Trophoblast cell (in vitro differentiated cells and primary cell): ENCODE measurements around the gene HSPA4.
A peak's percentile ranks its signal among the peaks of the same experiment; 100 is the strongest.

Experiments
- DNase-seq, 2 donors: peaks; one replicate each; pipeline ENCODE4 v3.0.0-alpha.2; 2016
- H2AFZ ChIP-seq: 2 replicates; pipeline ENCODE4 v1.6.1; 2013; ENCODE audit warnings: low read length, moderate library complexity, mild to moderate bottlenecking; ENCODE audit not compliant: insufficient read depth, poor library complexity
- H2AK5ac ChIP-seq: 2 replicates; pipeline ENCODE4 v1.6.1; 2013; ENCODE audit warnings: mild to moderate bottlenecking, low read length
- H2BK120ac ChIP-seq: 2 replicates; pipeline ENCODE4 v1.6.1; 2013; ENCODE audit warnings: low read length, mild to moderate bottlenecking, moderate library complexity; ENCODE audit not compliant: insufficient read depth, poor library complexity
- H2BK12ac ChIP-seq: 2 replicates; pipeline ENCODE4 v1.6.1; 2013; ENCODE audit warnings: mild to moderate bottlenecking, low read length, moderate library complexity
- H2BK5ac ChIP-seq: 2 replicates; pipeline ENCODE4 v1.6.1; 2013; ENCODE audit warnings: low read length, low read depth, moderate library complexity, mild to moderate bottlenecking; ENCODE audit not compliant: poor library complexity
- H3K14ac ChIP-seq: 2 replicates; pipeline ENCODE4 v1.6.1; 2013; ENCODE audit warnings: mild to moderate bottlenecking, low read length
- H3K18ac ChIP-seq: 2 replicates; pipeline ENCODE4 v1.6.1; 2013; ENCODE audit warnings: mild to moderate bottlenecking, low read length
- H3K23ac ChIP-seq: 2 replicates; pipeline ENCODE4 v1.6.1; 2013; ENCODE audit warnings: low read length
- H3K27ac ChIP-seq: 2 replicates; pipeline ENCODE4 v1.5.1; 2013; ENCODE audit warnings: low read depth, mild to moderate bottlenecking, inconsistent platforms, low read length, moderate library complexity
- H3K27me3 ChIP-seq: 2 replicates; pipeline ENCODE4 v1.6.1; 2013; ENCODE audit warnings: inconsistent platforms, mild to moderate bottlenecking, low read length, moderate library complexity; ENCODE audit not compliant: insufficient read depth
- H3K36me3 ChIP-seq, 2 experiments: 1 replicate in 1 of 2; 2 replicates in 1 of 2; pipeline ENCODE4 v1.6.1; 2013; ENCODE audit warnings: low read length in 2 of 2, mild to moderate bottlenecking in 2 of 2, moderate library complexity in 1 of 2; ENCODE audit not compliant: insufficient read depth in 2 of 2, control insufficient read depth in 1 of 2
- H3K4ac ChIP-seq: 2 replicates; pipeline ENCODE4 v1.6.1; 2013; ENCODE audit warnings: low read depth, mild to moderate bottlenecking, low read length, moderate library complexity
- H3K4me1 ChIP-seq, 2 experiments: 1 replicate in 1 of 2; 2 replicates in 1 of 2; pipeline ENCODE4 v1.6.1; 2013; ENCODE audit warnings: low read length in 2 of 2, mild to moderate bottlenecking in 2 of 2, moderate library complexity in 1 of 2; ENCODE audit not compliant: insufficient read depth in 2 of 2, control insufficient read depth in 1 of 2
- H3K4me2 ChIP-seq: 2 replicates; pipeline ENCODE4 v1.6.1; 2013; ENCODE audit warnings: inconsistent platforms, mild to moderate bottlenecking, low read length, moderate library complexity
- H3K4me3 ChIP-seq: 2 replicates; pipeline ENCODE4 v1.5.1; 2013; ENCODE audit warnings: mild to moderate bottlenecking, low read depth, low read length, inconsistent platforms
- H3K79me1 ChIP-seq: one replicate; pipeline ENCODE4 v1.6.1; 2013; ENCODE audit warnings: low read length
- H3K79me2 ChIP-seq: 2 replicates; pipeline ENCODE4 v1.6.1; 2013; ENCODE audit warnings: low read length, mild to moderate bottlenecking; ENCODE audit not compliant: control insufficient read depth, insufficient read depth, poor library complexity
- H3K9ac ChIP-seq: 2 replicates; pipeline ENCODE4 v1.6.1; 2013; ENCODE audit warnings: mild to moderate bottlenecking, low read length
- H3K9me3 ChIP-seq: 2 replicates; pipeline ENCODE4 v1.6.1; 2013; ENCODE audit warnings: low read depth, mild to moderate bottlenecking, control low read depth, inconsistent platforms, low read length; ENCODE audit not compliant: insufficient read depth
- H4K12ac ChIP-seq: 2 replicates; pipeline ENCODE4 v1.6.1; 2013; ENCODE audit warnings: low read depth, mild to moderate bottlenecking, low read length, moderate library complexity
- H4K8ac ChIP-seq: 2 replicates; pipeline ENCODE4 v1.6.1; 2013; ENCODE audit warnings: low read depth, mild to moderate bottlenecking, low read length, moderate library complexity
- H4K91ac ChIP-seq: one replicate; pipeline ENCODE4 v1.6.1; 2013; ENCODE audit warnings: low read depth, mild to moderate bottlenecking, low read length, moderate library complexity
- WGBS: extraction: QIAGEN DNeasy Blood & Tissue Kit; methylation state at CpG from one replicate; pipeline ENCODE4 v1.1.7; 2013; ENCODE audit warnings: missing lambda C conversion rate; ENCODE audit not compliant: insufficient read length, insufficient coverage; ENCODE audit errors: extremely low coverage; 5-methylcytosine and 5-hydroxymethylcytosine counted together

Gene HSPA4

DNA sequence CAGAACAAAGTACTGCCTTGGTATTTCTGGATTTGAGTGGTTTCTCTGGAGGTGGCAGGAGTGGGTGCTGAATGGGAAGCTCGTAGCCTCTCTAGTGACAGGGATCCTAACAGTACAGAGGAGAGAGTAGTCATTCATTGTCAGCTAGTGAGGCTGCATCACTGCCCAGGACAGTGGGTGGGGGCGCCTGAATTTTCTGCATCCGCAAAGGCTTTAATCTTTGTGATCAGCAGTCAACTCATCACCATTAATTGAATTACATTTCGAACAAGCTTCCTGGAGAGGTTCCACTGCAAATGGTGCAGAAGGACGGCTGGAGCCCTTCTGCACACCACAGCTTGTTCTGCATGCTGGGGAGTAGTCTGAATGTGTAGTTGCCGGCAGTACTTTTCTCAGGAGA, 77.5 kb downstream of the HSPA4 start:
- Histone ChIP-seq H3K27ac (no peak overlapping the region), H2BK12ac (no peak overlapping the region), H3K23ac (no peak overlapping the region), H3K36me3 (no peaks in the 10 kb centered on the region), H3K79me2 (no peaks in the 10 kb centered on the region), H2BK120ac (no peak overlapping the region), H3K4me2 (no peak overlapping the region), H3K4me3 (no peak overlapping the region), H4K8ac (no peak overlapping the region), H3K14ac (no peak overlapping the region), H2AFZ (no peak overlapping the region), H3K4ac (no peak overlapping the region), H3K4me1 (no peaks in the 10 kb centered on the region), H3K9ac (no peak overlapping the region), H3K18ac (no peak overlapping the region), H3K79me1 (no peaks in the 10 kb centered on the region), H2AK5ac (no peak overlapping the region), H2BK5ac (no peak overlapping the region), H3K27me3 (no peaks in the 10 kb centered on the region), H4K12ac (no peak overlapping the region), H3K9me3 (peaks cover 2% of the 10 kb centered on the region), H4K91ac (no peak overlapping the region)
- no CpG with 5 or more reads among the region's 6 CpGs for WGBS
- DNase-seq: no peak

DNA sequence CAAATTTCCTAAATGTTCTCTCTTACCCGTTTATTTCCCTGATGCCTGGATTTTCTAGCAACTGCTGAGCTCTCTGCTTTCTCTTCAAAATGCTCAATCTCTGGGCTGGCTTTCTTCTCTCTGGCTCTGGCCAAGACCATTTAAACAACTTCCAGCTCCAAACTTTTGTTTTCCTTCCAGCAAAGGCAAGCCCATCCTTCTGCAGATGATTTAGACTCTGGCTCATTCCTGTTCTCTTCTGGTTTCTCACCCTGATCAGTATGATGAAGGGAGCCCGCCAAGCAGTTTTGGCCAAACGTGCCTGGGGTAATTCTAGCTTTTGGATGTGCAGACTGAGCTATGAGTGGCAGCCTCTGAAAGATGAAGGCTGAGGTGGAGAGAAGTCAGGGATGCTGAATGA, 78.1 kb downstream of the HSPA4 start:
- Histone ChIP-seq H3K27me3 (no peaks in the 10 kb centered on the region), H3K4me2 (no peak overlapping the region), H3K79me1 (no peaks in the 10 kb centered on the region), H2BK5ac (no peak overlapping the region), H2AFZ (no peak overlapping the region), H2AK5ac (no peak overlapping the region), H3K14ac (no peak overlapping the region), H3K27ac (no peak overlapping the region), H4K12ac (no peak overlapping the region), H3K79me2 (no peaks in the 10 kb centered on the region), H3K9me3 (peaks cover 2% of the 10 kb centered on the region), H3K36me3 (no peaks in the 10 kb centered on the region), H3K23ac (no peak overlapping the region), H4K8ac (no peak overlapping the region), H3K4ac (no peak overlapping the region), H3K4me3 (no peak overlapping the region), H3K4me1 (no peaks in the 10 kb centered on the region), H3K9ac (no peak overlapping the region), H3K18ac (no peak overlapping the region), H2BK120ac (no peak overlapping the region), H2BK12ac (no peak overlapping the region), H4K91ac (no peak overlapping the region)
- DNase-seq: no peak
- no CpG with 5 or more reads among the region's 3 CpGs for WGBS

DNA sequence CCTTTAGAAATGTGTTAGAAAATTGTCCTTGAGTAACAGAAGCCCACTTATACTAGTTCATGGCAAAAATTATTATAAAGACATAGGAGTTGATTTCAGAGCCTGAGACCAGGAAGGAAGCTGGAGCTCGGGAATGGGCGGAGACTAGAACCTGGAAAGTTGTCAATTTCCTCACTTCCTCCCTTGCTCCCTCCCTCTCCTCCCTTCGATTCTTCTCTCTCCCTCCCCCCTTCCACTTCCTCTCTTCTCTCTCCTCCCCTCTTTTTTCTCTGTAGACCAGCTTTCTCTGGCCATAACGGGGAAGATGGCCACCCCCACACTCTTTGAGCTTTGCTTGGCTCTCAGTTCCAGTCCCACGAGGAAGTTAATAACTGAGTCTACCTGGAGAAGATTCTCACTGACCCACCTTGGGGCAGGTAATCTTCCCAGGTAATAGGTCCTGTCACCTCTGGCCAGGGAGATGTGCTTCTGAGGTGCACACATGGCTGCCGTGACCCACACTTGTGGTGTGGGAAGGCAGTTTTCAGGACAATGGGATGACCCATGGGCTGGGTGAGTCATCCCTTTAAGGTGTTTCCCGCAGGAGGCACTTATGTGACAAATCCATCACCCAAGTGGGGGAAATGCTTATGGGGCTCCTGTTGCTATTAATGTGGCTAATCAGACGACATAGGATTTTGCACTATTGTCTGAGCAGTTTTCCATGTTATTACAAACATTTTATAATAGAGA, 78.7 kb downstream of the HSPA4 start:
- H3K4me2 ChIP-seq: no peak overlapping the region
- no peak overlapping the region for H2BK120ac ChIP-seq
- no peak overlapping the region for H3K18ac ChIP-seq
- no peak overlapping the region for H2BK12ac ChIP-seq
- H3K9ac ChIP-seq: no peak overlapping the region
- H2AFZ ChIP-seq: no peak overlapping the region
- no peak overlapping the region for H3K14ac ChIP-seq
- H4K12ac ChIP-seq: no peak overlapping the region
- H3K27me3 ChIP-seq: no peaks in the 10 kb centered on the region
- H3K27ac ChIP-seq: no peak overlapping the region
- no peak overlapping the region for H4K91ac ChIP-seq
- H3K79me1 ChIP-seq: no peaks in the 10 kb centered on the region
- no peak overlapping the region for H3K4me3 ChIP-seq
- DNase-seq: peak in 1 of 2 donors; percentile 5
- H3K23ac ChIP-seq: no peak overlapping the region
- H4K8ac ChIP-seq: no peak overlapping the region
- no peak overlapping the region for H2AK5ac ChIP-seq
- H2BK5ac ChIP-seq: no peak overlapping the region
- H3K36me3 ChIP-seq: no peaks in the 10 kb centered on the region
- peaks cover 2% of the 10 kb centered on the region for H3K9me3 ChIP-seq
- H3K4ac ChIP-seq: no peak overlapping the region
- 90% methylated on average over 1 of the region's 8 CpGs for WGBS
- H3K4me1 ChIP-seq: no peaks in the 10 kb centered on the region
- H3K79me2 ChIP-seq: no peaks in the 10 kb centered on the region

DNA sequence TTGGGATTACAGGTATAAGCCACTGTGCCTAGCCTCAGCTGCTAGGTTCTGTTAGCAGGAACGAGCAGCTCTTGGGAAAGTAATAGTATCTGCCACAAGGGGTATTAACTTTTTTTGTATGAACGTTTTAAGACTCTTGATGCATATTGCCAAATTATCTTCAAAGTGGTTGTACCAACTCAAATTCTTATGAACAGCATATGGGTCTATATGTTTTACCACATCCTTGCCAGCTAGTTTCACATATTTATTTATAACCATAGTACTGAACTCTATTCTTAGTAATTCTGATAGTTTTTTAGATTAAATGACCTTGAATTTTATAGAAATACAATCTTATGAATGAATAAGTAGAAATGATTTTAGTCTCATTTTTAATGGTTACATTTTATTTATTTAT, 80.9 kb downstream of the HSPA4 start:
- no peak overlapping the region for H3K27ac ChIP-seq
- H3K4me2 ChIP-seq: no peak overlapping the region
- no CpG with 5 or more reads among the region's 2 CpGs for WGBS
- H3K23ac ChIP-seq: no peak overlapping the region
- no peak overlapping the region for H4K12ac ChIP-seq
- H4K8ac ChIP-seq: no peak overlapping the region
- no peak overlapping the region for H2BK120ac ChIP-seq
- no peak overlapping the region for H2BK12ac ChIP-seq
- peaks cover 2% of the 10 kb centered on the region for H3K9me3 ChIP-seq
- no peaks in the 10 kb centered on the region for H3K36me3 ChIP-seq
- no peak overlapping the region for H3K4ac ChIP-seq
- H3K9ac ChIP-seq: no peak overlapping the region
- H3K27me3 ChIP-seq: no peaks in the 10 kb centered on the region
- no peak overlapping the region for H2BK5ac ChIP-seq
- no peaks in the 10 kb centered on the region for H3K79me2 ChIP-seq
- H3K79me1 ChIP-seq: no peaks in the 10 kb centered on the region
- H3K4me1 ChIP-seq: no peaks in the 10 kb centered on the region
- H3K14ac ChIP-seq: no peak overlapping the region
- H2AFZ ChIP-seq: no peak overlapping the region
- no peak overlapping the region for H2AK5ac ChIP-seq
- no peak overlapping the region for H3K18ac ChIP-seq
- H4K91ac ChIP-seq: no peak overlapping the region
- H3K4me3 ChIP-seq: no peak overlapping the region
- DNase-seq: no peak
